ENCODE data around the gene BNC2. TPM values are rescaled to one million over a fixed set of nuclear protein-coding genes. Genes with fewer than 3 reads are reported as not detected.

BNC2 gene
- polyA plus RNA-seq, 4 donors, result 0.81 to 11.1 (median 1.3) TPM; not detected in 1

DNA sequence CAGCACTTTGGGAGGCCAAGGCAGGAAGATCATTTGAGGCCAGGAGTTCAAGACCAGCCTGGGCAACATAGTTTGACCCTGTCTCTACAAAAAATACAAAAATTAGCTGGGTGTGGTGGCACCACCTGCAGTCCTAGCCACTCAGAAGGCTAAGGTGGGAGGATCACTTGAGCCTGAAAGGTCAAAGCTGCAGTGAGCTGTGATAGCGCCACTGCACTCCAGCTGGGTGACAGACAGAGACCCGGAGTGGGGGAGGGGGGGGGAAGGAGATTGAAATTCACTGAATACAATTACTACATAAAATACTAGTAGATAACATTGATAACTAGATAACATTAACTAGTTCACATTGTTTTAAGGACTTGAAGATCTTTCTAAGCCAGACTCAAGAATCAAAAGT lies 345.6 kb downstream of the BNC2 start:
- H3K27me3 ChIP-seq (ENCODE audit: control insufficient read depth in 3 of 3, insufficient read depth in 3 of 3, low read length in 3 of 3), result no peaks in the 10 kb centered on the region
- FAIRE-seq (no peak), DNase-seq (no peak)
- no peaks in the 10 kb centered on the region for H3K36me3 ChIP-seq (ENCODE audit: control insufficient read depth in 3 of 3, insufficient read depth in 2 of 3, low read depth in 1 of 3, low read length in 3 of 3)
- no peaks in the 10 kb centered on the region for H3K4me1 ChIP-seq (ENCODE audit: control insufficient read depth in 3 of 3, insufficient read depth in 2 of 3, low read depth in 1 of 3, low read length in 2 of 3)
- no peaks in the 10 kb centered on the region for H3K9me3 ChIP-seq (ENCODE audit: control insufficient read depth in 2 of 2, insufficient read depth in 1 of 2, low read depth in 1 of 2, low read length in 1 of 2)
- no peak overlapping the region for H3K27ac ChIP-seq (ENCODE audit: low read depth in 1 of 3, low read length in 2 of 3)
- H3K4me3 ChIP-seq (ENCODE audit: low read depth in 1 of 3, low read length in 3 of 3), result no peak overlapping the region
- WGBS, 3 donors, result 62 to 82% (median 66%) methylated on average over 2 of the region's 2 CpGs

DNA sequence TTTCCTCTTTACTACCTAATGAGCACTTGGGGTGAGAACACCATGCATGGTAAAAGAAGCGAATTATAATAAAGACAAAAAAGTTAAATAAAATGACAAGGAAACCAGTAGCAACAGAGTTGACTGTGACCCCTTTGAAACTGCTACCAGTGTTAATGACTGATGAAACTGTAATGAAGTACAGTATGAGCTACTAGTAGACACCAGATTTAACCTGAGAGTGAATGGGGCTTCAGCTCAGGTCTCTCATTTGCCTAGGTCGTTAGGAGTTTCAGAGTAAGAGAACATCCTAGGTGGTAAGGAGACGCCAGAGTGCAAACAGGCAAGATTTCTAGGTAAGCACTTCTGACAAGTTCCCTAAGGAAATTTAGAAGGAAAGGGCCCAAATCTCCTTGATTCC lies 346.4 kb downstream of the BNC2 start:
- H3K27ac ChIP-seq (ENCODE audit: low read depth in 1 of 3, low read length in 2 of 3), result no peak overlapping the region
- H3K4me1 ChIP-seq (ENCODE audit: control insufficient read depth in 3 of 3, insufficient read depth in 2 of 3, low read depth in 1 of 3, low read length in 2 of 3), result no peaks in the 10 kb centered on the region
- no peaks in the 10 kb centered on the region for H3K27me3 ChIP-seq (ENCODE audit: control insufficient read depth in 3 of 3, insufficient read depth in 3 of 3, low read length in 3 of 3)
- FAIRE-seq, result no peak
- H3K4me3 ChIP-seq (ENCODE audit: low read depth in 1 of 3, low read length in 3 of 3), result no peak overlapping the region
- H3K36me3 ChIP-seq (ENCODE audit: control insufficient read depth in 3 of 3, insufficient read depth in 2 of 3, low read depth in 1 of 3, low read length in 3 of 3), result no peaks in the 10 kb centered on the region
- no peaks in the 10 kb centered on the region for H3K9me3 ChIP-seq (ENCODE audit: control insufficient read depth in 2 of 2, insufficient read depth in 1 of 2, low read depth in 1 of 2, low read length in 1 of 2)
- WGBS, 3 donors, result 74 to 76% (median 76%) methylated on average over 3 of the region's 3 CpGs
- no peak for DNase-seq

DNA sequence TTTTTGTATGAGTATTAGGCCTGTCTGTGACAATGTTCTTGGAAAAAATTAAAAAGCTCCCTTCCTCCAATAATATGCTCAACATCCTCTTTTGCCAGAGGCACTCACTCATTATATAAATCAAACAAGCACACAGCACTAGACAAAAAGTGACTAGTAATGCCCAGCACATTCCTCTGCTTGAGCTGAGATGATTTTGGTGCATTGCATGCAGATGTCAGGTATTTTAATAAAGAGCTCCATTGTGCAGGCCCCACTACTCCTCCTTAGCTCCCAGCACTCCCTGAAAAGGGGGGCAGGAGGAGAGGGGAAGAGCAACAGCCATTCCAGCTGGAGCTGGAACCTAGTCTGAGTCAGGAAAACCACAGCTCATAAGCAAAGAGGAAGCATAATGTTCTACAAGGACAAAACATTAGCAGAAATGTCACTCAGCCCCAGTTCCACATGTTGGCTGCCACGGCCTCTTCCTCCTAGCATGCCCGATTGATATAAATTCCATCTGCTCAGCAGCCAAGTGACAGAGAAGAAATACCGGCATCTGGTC lies 348.5 kb downstream of the BNC2 start:
- 29 to 83% (median 39%) methylated on average over 3 of the region's 3 CpGs for WGBS, 3 donors
- Histone ChIP-seq H3K27ac (ENCODE audit: low read depth in 1 of 3, low read length in 2 of 3) (peak overlapping the region in 2 of 3 donors; percentile 65 to 68), H3K27me3 (ENCODE audit: control insufficient read depth in 3 of 3, insufficient read depth in 3 of 3, low read length in 3 of 3) (peaks cover 0 to 2% (median 0%) of the 10 kb centered on the region in 3 donors), H3K9me3 (ENCODE audit: control insufficient read depth in 2 of 2, insufficient read depth in 1 of 2, low read depth in 1 of 2, low read length in 1 of 2) (no peaks in the 10 kb centered on the region), H3K4me3 (ENCODE audit: low read depth in 1 of 3, low read length in 3 of 3) (no peak overlapping the region), H3K4me1 (ENCODE audit: control insufficient read depth in 3 of 3, insufficient read depth in 2 of 3, low read depth in 1 of 3, low read length in 2 of 3) (no peaks in the 10 kb centered on the region), H3K36me3 (ENCODE audit: control insufficient read depth in 3 of 3, insufficient read depth in 2 of 3, low read depth in 1 of 3, low read length in 3 of 3) (no peaks in the 10 kb centered on the region)
- FAIRE-seq (no peak), DNase-seq (peak in 1 of 2 donors; percentile 21)

DNA sequence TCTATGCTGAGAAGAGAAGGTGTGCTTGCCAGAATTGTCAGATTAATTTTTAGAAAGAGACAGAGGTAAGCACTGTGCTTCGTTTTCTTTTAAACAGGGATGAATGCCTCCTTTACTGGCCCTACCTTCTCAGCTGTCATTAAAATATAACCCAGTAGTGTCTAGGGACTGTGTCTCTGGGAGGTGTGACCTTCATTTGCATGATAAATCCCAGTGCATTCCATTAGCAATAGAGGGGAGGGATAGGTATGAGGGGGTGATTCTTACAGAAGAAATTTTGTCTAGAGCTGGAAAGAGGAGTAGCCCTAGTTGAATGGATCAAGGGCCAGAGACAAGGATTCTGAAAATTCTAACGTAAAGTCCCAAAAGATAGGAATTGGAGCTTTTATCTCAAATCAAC lies 351.5 kb downstream of the BNC2 start:
- 64 to 83% (median 70%) methylated on average over 2 of the region's 2 CpGs for WGBS, 3 donors
- DNase-seq (no peak), FAIRE-seq (no peak)
- no peak overlapping the region for H3K4me3 ChIP-seq (ENCODE audit: low read depth in 1 of 3, low read length in 3 of 3)
- no peak overlapping the region for H3K27ac ChIP-seq (ENCODE audit: low read depth in 1 of 3, low read length in 2 of 3)
- H3K27me3 ChIP-seq (ENCODE audit: control insufficient read depth in 3 of 3, insufficient read depth in 3 of 3, low read length in 3 of 3), result peaks cover 0 to 8% (median 0%) of the 10 kb centered on the region in 3 donors
- H3K4me1 ChIP-seq (ENCODE audit: control insufficient read depth in 3 of 3, insufficient read depth in 2 of 3, low read depth in 1 of 3, low read length in 2 of 3), result peaks cover 0 to 3% (median 0%) of the 10 kb centered on the region in 3 donors
- no peaks in the 10 kb centered on the region for H3K36me3 ChIP-seq (ENCODE audit: control insufficient read depth in 3 of 3, insufficient read depth in 2 of 3, low read depth in 1 of 3, low read length in 3 of 3)
- H3K9me3 ChIP-seq (ENCODE audit: control insufficient read depth in 2 of 2, insufficient read depth in 1 of 2, low read depth in 1 of 2, low read length in 1 of 2), result no peaks in the 10 kb centered on the region

DNA sequence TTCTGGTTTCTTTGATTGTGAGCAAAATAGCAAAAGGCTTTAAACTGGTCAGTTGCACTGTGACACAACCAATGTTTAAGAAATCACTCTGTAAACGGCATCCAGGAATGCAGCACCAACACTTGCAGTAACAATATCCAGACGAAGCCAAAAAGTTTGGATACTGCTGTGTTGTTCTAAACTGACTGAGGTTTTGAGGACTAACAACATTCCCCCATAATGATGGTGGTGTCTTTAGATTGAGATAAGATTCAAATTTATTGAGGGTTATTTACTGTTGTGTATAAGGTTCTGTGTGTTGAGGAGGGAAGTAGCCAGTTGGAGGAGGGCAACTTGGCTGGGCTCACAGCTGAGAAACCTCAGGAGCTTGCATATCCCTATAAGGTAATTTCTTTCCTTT lies 353.6 kb downstream of the BNC2 start:
- Histone ChIP-seq H3K27ac (ENCODE audit: low read depth in 1 of 3, low read length in 2 of 3) (no peak overlapping the region), H3K4me1 (ENCODE audit: control insufficient read depth in 3 of 3, insufficient read depth in 2 of 3, low read depth in 1 of 3, low read length in 2 of 3) (peaks cover 0 to 3% (median 0%) of the 10 kb centered on the region in 3 donors), H3K4me3 (ENCODE audit: low read depth in 1 of 3, low read length in 3 of 3) (no peak overlapping the region), H3K27me3 (ENCODE audit: control insufficient read depth in 3 of 3, insufficient read depth in 3 of 3, low read length in 3 of 3) (peaks cover 0 to 8% (median 0%) of the 10 kb centered on the region in 3 donors), H3K36me3 (ENCODE audit: control insufficient read depth in 3 of 3, insufficient read depth in 2 of 3, low read depth in 1 of 3, low read length in 3 of 3) (no peaks in the 10 kb centered on the region), H3K9me3 (ENCODE audit: control insufficient read depth in 2 of 2, insufficient read depth in 1 of 2, low read depth in 1 of 2, low read length in 1 of 2) (no peaks in the 10 kb centered on the region)
- DNase-seq (no peak), FAIRE-seq (no peak)
- 47 to 57% (median 52%) methylated on average over 2 of the region's 2 CpGs for WGBS, 3 donors

DNA sequence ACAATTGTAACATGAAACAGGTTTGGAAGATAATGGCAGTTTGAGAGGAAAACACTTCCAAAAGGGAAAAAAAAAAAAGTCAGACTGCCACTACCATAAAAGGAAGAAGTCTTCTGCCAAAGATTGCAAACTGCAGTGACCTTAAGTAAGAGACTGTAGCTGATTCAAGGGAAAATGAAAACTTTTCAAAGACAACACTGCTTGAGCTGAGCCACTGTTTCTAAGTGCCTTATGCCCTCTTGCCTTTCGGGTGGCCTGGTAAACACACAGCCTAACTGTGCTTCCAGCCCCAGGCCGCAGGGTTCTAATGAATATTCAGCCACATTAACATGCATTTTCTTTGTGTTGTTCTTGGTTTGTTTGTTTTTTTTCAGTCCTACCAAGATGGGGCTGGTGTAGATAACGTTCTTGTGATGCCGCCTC lies 354.6 kb downstream of the BNC2 start:
- no peak overlapping the region for H3K4me3 ChIP-seq (ENCODE audit: low read depth in 1 of 3, low read length in 3 of 3)
- peaks cover 0 to 8% (median 0%) of the 10 kb centered on the region in 3 donors for H3K27me3 ChIP-seq (ENCODE audit: control insufficient read depth in 3 of 3, insufficient read depth in 3 of 3, low read length in 3 of 3)
- no peaks in the 10 kb centered on the region for H3K9me3 ChIP-seq (ENCODE audit: control insufficient read depth in 2 of 2, insufficient read depth in 1 of 2, low read depth in 1 of 2, low read length in 1 of 2)
- DNase-seq (no peak), FAIRE-seq (no peak)
- H3K4me1 ChIP-seq (ENCODE audit: control insufficient read depth in 3 of 3, insufficient read depth in 2 of 3, low read depth in 1 of 3, low read length in 2 of 3), result peaks cover 0 to 3% (median 0%) of the 10 kb centered on the region in 3 donors
- 39 to 58% (median 45%) methylated on average over 4 of the region's 4 CpGs for WGBS, 3 donors
- H3K36me3 ChIP-seq (ENCODE audit: control insufficient read depth in 3 of 3, insufficient read depth in 2 of 3, low read depth in 1 of 3, low read length in 3 of 3), result no peaks in the 10 kb centered on the region
- H3K27ac ChIP-seq (ENCODE audit: low read depth in 1 of 3, low read length in 2 of 3), result peak overlapping the region in 1 of 3 donors; percentile 8

DNA sequence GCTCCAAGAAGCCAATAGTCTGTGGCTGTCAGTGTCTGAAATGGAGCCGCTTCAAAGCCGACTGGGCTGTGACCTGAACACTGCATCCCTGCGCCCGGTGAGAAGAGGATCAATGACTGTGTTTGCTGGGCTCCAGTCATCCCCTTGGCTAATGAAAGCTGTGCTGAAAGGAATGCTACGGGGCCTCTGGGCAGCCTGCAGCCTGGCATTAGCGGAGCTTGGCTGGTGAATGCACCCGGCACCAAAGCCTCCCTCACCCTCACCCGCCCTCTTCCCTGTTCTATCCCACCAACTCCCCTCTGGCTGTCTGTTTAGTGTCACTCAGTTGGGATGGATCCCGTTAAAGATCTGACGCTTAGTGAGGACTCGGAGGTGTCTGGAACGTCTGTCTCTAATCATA lies 355.3 kb downstream of the BNC2 start:
- Histone ChIP-seq H3K27ac (ENCODE audit: low read depth in 1 of 3, low read length in 2 of 3) (peak overlapping the region in 2 of 3 donors; percentile 0 to 2), H3K4me3 (ENCODE audit: low read depth in 1 of 3, low read length in 3 of 3) (no peak overlapping the region), H3K36me3 (ENCODE audit: control insufficient read depth in 3 of 3, insufficient read depth in 2 of 3, low read depth in 1 of 3, low read length in 3 of 3) (no peaks in the 10 kb centered on the region), H3K27me3 (ENCODE audit: control insufficient read depth in 3 of 3, insufficient read depth in 3 of 3, low read length in 3 of 3) (peaks cover 0 to 8% (median 0%) of the 10 kb centered on the region in 3 donors), H3K4me1 (ENCODE audit: control insufficient read depth in 3 of 3, insufficient read depth in 2 of 3, low read depth in 1 of 3, low read length in 2 of 3) (peaks cover 0 to 3% (median 0%) of the 10 kb centered on the region in 3 donors), H3K9me3 (ENCODE audit: control insufficient read depth in 2 of 2, insufficient read depth in 1 of 2, low read depth in 1 of 2, low read length in 1 of 2) (no peaks in the 10 kb centered on the region)
- 40 to 67% (median 46%) methylated on average over 12 of the region's 12 CpGs for WGBS, 3 donors
- no peak for DNase-seq
- FAIRE-seq, result no peak

DNA sequence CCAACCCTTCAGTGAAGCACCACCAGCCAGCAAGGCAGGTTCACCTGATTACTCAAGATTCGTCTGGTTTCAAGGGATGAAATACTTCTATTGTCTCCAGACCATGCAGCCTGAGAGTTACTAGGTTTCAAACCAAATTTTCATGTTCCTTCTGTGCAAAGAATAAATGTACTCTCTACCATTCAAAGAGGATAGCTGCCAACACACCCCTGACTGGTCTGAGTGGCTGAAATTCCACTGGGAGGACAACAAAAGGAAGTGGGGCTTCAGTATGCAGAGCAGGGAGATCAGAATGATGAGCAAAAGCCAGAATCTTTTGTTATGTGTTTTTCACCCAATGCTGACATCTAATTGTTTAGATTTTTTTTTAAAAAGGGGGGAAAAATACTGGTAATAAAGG lies 356.3 kb downstream of the BNC2 start:
- no peak for FAIRE-seq
- Histone ChIP-seq H3K36me3 (ENCODE audit: control insufficient read depth in 3 of 3, insufficient read depth in 2 of 3, low read depth in 1 of 3, low read length in 3 of 3) (no peaks in the 10 kb centered on the region), H3K27ac (ENCODE audit: low read depth in 1 of 3, low read length in 2 of 3) (no peak overlapping the region), H3K4me3 (ENCODE audit: low read depth in 1 of 3, low read length in 3 of 3) (no peak overlapping the region), H3K9me3 (ENCODE audit: control insufficient read depth in 2 of 2, insufficient read depth in 1 of 2, low read depth in 1 of 2, low read length in 1 of 2) (no peaks in the 10 kb centered on the region), H3K4me1 (ENCODE audit: control insufficient read depth in 3 of 3, insufficient read depth in 2 of 3, low read depth in 1 of 3, low read length in 2 of 3) (peaks cover 0 to 3% (median 0%) of the 10 kb centered on the region in 3 donors), H3K27me3 (ENCODE audit: control insufficient read depth in 3 of 3, insufficient read depth in 3 of 3, low read length in 3 of 3) (peaks cover 0 to 8% (median 0%) of the 10 kb centered on the region in 3 donors)
- 36 to 59% (median 50%) methylated on average over 1 of the region's 1 CpG for WGBS, 3 donors
- no peak for DNase-seq

DNA sequence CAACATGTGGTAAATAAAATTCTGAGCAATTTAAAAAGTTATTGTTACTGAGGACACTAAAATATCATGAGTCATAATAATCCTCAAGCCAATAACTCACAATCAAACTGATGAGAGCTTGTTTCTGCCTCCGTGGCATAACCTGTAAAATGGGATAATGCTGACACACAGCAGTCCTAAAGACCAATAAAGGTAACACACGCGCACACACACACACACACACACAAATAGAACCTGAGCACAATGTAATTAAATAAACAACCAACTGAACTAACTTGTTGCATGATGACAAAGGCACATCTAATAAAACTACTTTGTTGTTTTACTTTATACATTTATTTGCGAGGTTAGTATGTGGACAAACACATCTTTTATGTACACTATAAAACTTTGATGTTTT lies 358.2 kb downstream of the BNC2 start:
- H3K27ac ChIP-seq (ENCODE audit: low read depth in 1 of 3, low read length in 2 of 3), result no peak overlapping the region
- peaks cover 0 to 3% (median 0%) of the 10 kb centered on the region in 3 donors for H3K4me1 ChIP-seq (ENCODE audit: control insufficient read depth in 3 of 3, insufficient read depth in 2 of 3, low read depth in 1 of 3, low read length in 2 of 3)
- H3K4me3 ChIP-seq (ENCODE audit: low read depth in 1 of 3, low read length in 3 of 3), result no peak overlapping the region
- peaks cover 0 to 8% (median 0%) of the 10 kb centered on the region in 3 donors for H3K27me3 ChIP-seq (ENCODE audit: control insufficient read depth in 3 of 3, insufficient read depth in 3 of 3, low read length in 3 of 3)
- FAIRE-seq, result no peak
- H3K36me3 ChIP-seq (ENCODE audit: control insufficient read depth in 3 of 3, insufficient read depth in 2 of 3, low read depth in 1 of 3, low read length in 3 of 3), result no peaks in the 10 kb centered on the region
- no peak for DNase-seq
- 79 to 84% (median 83%) methylated on average over 4 of the region's 4 CpGs for WGBS, 3 donors
- H3K9me3 ChIP-seq (ENCODE audit: control insufficient read depth in 2 of 2, insufficient read depth in 1 of 2, low read depth in 1 of 2, low read length in 1 of 2), result no peaks in the 10 kb centered on the region
